GM10266 (cell line): ENCODE results near the gene CORO7.
A peak's percentile ranks its signal among the peaks of the same experiment; 100 is the strongest.

Source experiments
- DNase-seq: peaks from one replicate; pipeline ENCODE4 v3.0.0; 2012; ENCODE audit errors: extremely low spot score
- TF ChIP-seq, protein P1 (sequence below): IDR thresholded peaks from 2 replicates; pipeline ENCODE4 v1.5.1; 2012; ENCODE audit warnings: mild to moderate bottlenecking, low read depth; ENCODE audit not compliant: control insufficient read depth, insufficient read depth; ENCODE audit errors: missing control alignments

The CORO7 gene

DNA sequence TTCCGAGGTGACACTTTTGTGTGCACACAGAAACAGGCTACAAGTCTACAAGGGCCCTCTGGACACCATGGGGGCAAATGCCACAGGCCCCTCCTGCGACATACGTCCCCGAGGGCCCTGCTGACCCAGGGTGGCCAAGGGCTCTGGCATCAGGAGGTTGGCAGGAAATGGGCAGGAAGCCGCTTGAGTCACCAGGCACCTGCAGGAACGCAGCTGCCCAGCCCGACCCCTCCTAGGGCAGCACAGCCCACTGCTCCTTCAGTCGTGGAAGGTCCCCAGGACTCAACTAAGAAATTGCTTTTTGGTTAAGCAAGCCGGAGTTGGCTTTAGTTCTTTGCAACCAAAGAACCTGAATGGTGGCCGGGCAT is 8.1 kb downstream of the CORO7 start:
- TF ChIP-seq, protein P1, sequence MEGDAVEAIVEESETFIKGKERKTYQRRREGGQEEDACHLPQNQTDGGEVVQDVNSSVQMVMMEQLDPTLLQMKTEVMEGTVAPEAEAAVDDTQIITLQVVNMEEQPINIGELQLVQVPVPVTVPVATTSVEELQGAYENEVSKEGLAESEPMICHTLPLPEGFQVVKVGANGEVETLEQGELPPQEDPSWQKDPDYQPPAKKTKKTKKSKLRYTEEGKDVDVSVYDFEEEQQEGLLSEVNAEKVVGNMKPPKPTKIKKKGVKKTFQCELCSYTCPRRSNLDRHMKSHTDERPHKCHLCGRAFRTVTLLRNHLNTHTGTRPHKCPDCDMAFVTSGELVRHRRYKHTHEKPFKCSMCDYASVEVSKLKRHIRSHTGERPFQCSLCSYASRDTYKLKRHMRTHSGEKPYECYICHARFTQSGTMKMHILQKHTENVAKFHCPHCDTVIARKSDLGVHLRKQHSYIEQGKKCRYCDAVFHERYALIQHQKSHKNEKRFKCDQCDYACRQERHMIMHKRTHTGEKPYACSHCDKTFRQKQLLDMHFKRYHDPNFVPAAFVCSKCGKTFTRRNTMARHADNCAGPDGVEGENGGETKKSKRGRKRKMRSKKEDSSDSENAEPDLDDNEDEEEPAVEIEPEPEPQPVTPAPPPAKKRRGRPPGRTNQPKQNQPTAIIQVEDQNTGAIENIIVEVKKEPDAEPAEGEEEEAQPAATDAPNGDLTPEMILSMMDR = no peak
- DNase-seq = no peak

DNA sequence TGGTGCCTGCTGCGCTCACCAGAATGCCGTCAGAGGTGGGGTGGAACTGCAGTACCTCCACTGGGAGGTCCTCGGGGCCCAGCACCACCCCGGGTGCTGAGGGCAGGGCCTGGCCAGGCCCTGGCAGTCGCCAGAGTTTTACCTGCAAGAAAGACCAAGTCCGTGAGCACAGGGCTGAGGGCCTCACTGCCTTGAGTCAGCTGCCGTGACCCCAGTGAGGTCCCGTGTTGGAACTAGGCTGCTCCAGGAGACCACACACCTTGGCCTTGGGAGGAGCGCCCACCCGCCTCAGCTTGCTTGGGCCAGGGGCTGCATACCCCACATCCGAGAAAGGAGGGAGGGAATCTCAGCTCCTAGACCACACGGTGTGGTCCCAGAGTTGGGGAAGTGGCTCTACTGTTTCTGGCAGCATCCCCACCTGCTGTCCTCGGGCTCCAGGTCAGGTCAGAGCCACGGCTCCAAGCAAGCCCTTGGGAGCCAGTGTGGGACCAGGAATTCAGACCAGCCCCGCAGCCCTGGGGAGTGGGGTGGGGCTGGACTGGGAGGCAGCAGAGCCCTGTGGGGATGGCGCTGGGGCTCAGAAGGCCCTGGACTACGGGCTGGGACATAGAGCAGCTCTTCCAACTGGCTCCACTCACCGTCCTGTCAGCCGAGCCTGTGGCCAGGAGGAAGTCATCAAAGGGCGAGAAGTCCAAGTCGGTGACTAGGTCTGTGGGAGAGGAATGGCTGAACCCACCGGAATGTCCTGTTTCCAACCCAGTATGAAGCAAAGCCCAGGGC is 8.7 kb downstream of the CORO7 start:
- TF ChIP-seq, protein P1 = no peak
- no peak for DNase-seq

DNA sequence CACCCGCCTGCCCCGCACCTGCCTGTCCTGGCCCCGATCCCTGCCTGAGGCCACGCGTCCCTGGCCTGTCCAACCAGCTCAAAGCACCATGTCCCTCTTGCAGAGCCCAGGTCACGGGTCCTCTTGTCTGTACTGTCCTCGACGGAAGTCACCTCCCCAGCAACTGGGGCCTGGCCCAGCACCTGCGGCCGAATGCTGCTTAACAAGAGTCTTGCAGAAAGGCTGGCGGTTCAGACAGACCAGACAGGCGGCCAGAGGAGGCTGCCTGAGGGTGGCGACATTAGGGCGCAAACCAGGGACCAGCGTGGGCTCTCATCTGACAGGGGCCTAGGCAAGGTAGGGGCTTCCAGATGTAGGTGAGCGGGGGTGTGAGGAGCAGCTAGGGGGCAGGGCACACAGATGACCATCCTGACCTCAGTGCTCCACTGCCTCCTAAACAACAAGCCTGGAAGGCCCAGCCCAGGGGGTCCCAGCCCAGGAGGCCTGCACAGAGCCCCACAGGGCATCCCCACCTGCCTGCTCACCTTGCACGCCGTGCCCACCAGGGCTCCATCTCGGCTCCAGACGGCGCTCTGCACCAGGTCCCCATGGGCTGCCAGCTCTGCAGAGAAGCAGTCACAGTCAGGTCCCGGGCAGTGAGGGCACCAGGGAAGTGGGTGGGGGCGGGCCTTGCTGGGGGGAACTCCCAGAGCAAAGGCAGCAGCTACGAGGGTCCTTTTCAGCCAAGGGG is 11.3 kb downstream of the CORO7 start:
- TF ChIP-seq, protein P1 = no peak
- no peak for DNase-seq

DNA sequence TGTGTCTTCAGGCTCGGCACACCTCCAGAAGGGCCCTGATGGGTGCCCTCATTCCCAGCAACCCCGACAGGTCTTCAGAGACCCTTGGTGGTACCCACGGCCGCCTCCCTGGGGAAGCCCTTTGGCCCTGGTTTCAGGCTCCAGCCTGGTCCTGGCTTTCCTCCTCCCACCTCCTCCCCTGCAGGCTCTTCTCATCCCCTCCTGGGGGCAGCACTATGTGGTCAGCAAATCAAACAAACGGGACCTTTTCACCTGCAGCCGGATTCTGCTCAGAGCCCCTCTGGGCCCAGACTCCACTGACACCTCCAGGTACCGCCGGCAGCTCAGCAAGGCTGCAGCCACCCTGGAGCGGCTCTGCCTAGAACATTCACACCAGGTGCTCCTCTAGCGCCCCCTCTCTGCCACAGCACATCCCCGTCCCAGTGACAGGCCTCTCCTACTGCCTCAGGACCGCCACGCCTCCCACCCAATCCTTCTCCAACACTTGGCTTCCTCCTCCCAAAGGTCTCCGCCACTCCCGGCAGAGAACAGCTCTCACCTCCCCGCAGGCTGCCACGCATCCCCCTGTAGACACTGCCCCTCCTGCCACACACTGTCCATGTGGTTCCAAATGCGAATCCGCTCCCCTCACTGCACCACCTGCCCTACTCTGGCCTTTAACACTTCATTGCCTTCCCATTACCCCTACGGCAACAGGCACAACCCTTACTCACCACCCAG is 12.0 kb downstream of the CORO7 start:
- TF ChIP-seq, protein P1 = peak; percentile 35
- DNase-seq = no peak

DNA sequence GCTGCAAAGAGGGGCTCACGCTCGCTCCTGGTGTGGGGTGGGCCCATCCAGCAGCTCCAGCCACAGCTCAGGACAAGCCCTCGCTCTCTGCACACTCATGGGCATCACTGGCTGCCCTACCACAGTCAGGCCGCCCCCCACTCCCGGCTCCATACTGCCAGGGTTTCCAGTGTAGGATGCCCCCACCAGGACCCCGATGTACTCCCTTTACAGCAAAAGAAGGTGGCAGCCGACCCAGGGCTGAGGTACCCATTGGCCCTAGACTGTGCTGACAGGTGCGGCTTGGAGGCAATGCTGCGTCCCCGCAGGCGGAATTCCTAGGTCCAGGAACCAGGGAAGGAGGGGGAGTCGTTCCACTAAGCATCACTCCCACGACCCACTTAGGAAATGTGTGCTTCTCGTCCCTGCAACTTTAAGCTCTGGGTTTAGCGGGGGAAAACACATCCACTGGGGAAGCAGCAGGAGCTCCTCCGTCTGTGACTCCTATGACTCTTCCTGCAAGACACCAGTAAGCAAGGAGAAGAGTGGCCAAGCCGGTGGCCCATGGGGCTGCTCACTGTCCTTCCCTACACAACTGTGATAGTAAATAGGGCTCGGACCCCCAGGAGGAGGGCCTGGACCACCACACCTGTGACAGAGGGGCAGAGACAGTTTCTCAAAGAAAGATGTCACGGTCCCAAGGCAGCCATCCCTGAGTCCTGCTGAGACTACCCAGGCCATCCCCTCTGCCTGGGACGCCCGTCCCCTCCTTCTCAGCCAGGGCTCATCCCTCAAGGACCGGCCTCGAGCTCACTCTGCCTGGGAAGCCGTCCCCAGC is 13.1 kb downstream of the CORO7 start:
- TF ChIP-seq, protein P1 = no peak
- DNase-seq = no peak

DNA sequence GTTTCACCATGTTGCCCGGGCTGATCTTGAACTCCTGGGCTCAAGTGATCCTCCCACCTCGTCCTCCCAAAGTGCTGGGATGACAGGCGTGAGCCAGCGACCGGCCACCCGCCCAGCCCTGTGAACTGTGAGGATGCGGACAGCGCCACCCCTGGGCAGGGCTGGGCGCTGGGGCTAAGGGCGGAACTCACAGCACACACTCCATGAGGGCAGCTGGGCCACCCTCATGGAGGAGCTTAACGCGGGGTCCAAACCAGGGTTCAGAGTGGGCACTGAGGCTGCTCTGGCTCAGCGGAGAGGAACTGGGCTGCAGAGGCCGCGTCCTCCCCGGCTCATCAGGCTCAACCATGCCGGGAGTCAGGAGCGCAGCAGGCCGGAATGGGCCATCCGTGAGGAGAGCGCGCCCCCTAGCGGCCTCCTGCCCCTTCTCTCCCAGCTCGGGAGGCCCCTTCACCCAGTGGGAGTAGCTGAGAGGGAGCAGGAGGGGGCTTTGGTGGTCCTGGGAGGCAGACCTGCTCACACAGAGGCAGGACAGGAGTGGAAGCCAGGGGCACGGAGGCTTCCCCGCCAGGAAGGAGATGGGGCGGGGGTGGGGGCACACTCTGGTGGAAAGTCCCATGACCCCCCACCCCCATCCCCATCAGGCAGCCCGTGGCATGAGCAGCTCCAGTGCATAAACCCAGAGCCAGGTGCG is 13.8 kb downstream of the CORO7 start:
- DNase-seq = peak; percentile 90
- TF ChIP-seq, protein P1 = peak; percentile 92
